K562 (cell line): ENCODE results near the gene PTGES3. TPM values are rescaled to one million over a fixed set of nuclear protein-coding genes. Genes with fewer than 3 reads are reported as not detected.
A peak's percentile ranks its signal among the peaks of the same experiment; 100 is the strongest.

Source experiments
- CBFB ChIP-seq: sonication (generic); formaldehyde crosslinking; IDR thresholded peaks from 2 replicates; pipeline ENCODE4 v1.4.0; 2020; ENCODE audit warnings: mild to moderate bottlenecking, missing genetic modification reagents
- CSDE1 ChIP-seq, 2 experiments: fragments of 450-650 bp; IDR thresholded peaks; 2 replicates each; pipeline ENCODE4 v1.6.1; 2016; ENCODE audit warnings: mild to moderate bottlenecking in 1 of 2
- DIDO1 ChIP-seq: fragments of 450-650 bp; IDR thresholded peaks from 2 replicates; pipeline ENCODE4 v1.6.1; 2016; ENCODE audit warnings: low read depth, missing biosample characterization, missing genetic modification characterization
- HCFC1 ChIP-seq: IDR thresholded peaks from 2 replicates; pipeline ENCODE4 v1.6.1; 2012; ENCODE audit warnings: low read depth, low read length, improper control_type of control experiment
- HIVEP1 ChIP-seq: fragments of 250-450 bp; sonication (Bioruptor Pico); IDR thresholded peaks from 2 replicates; pipeline ENCODE4 v1.4.0; 2020; ENCODE audit warnings: mild to moderate bottlenecking
- NCOA1 ChIP-seq: fragments of 450-650 bp; IDR thresholded peaks from 2 replicates; pipeline ENCODE4 v1.6.1; 2016; ENCODE audit warnings: low read depth
- PML ChIP-seq: IDR thresholded peaks from 2 replicates; pipeline ENCODE4 v1.6.1; 2012; ENCODE audit warnings: low read length, inconsistent platforms
- polyA plus RNA-seq, 8 experiments: library from polyadenylated mRNA; depleted of rRNA in 4 of 8; stranded (reverse) in 5 of 8; unstranded in 3 of 8; fragments of >200 nt; fragmentation: Nextera tagmentation in 2 of 8; fragmentation: Illumina TruSeq in 1 of 8; extraction: Ambion mirVana in 2 of 8; extraction: Trizol in 1 of 8; gene quantifications; 2 replicates each; pipeline versions ENCODE4 v1.2.1 to v1.2.3, GENCODE V29; 2011 to 2014; ENCODE audit warnings: inconsistent platforms in 1 of 8, missing spikeins in 1 of 8
- total RNA-seq, 7 experiments: library from RNA; depleted of rRNA in 6 of 7; stranded (reverse); fragments of >200 nt in 6 of 7; fragmentation: Illumina TruSeq in 2 of 7; extraction: Trizol in 2 of 7; gene quantifications; 2 replicates each; pipeline versions ENCODE4 v1.2.1 to v1.2.3, GENCODE V29; 2011 to 2021; ENCODE audit warnings: low replicate concordance in 1 of 7
- TF ChIP-seq, protein P1 (sequence below), 2 experiments: fragments of 450-650 bp; IDR thresholded peaks; 2 replicates each; pipeline ENCODE4 v1.6.1; 2018; ENCODE audit warnings: mild to moderate bottlenecking in 2 of 2, low read depth in 1 of 2; ENCODE audit not compliant: partially characterized antibody in 2 of 2
- TF ChIP-seq, protein P2 (sequence below): fragments of 200-800 bp; sonication (Bioruptor generic); IDR thresholded peaks from 2 replicates; pipeline ENCODE4 v1.6.1; 2016; ENCODE audit warnings: missing genetic modification characterization, missing compliant biosample characterization
- TF ChIP-seq, protein P3 (sequence below): sonication (generic); formaldehyde crosslinking; IDR thresholded peaks from 2 replicates; pipeline ENCODE4 v1.8.0; 2023; ENCODE audit warnings: mild to moderate bottlenecking, missing genetic modification reagents
- TF ChIP-seq, protein P4 (sequence below): fragments of 250-450 bp; sonication (Bioruptor Pico); IDR thresholded peaks from 2 replicates; pipeline ENCODE4 v1.8.0; 2022; ENCODE audit warnings: inconsistent platforms, mild to moderate bottlenecking, moderate library complexity, borderline replicate concordance
- TF ChIP-seq, protein P5 (sequence below): sonication (generic); formaldehyde crosslinking; IDR thresholded peaks from 2 replicates; pipeline ENCODE4 v1.4.0; 2020; ENCODE audit warnings: mild to moderate bottlenecking, missing genetic modification reagents

PTGES3 gene
- total and polyA plus RNA-seq, 9 of the 15 experiments (the other 6 are each of a cell fraction or from before 2014, with no cell fraction given) = 163 to 501 (median 213) TPM

GRCh38 chr12:56645717-56646446, 42.2 kb downstream of the PTGES3 start, which contains the start of gene ATP5F1B (continued):
- TF ChIP-seq, protein P1, sequence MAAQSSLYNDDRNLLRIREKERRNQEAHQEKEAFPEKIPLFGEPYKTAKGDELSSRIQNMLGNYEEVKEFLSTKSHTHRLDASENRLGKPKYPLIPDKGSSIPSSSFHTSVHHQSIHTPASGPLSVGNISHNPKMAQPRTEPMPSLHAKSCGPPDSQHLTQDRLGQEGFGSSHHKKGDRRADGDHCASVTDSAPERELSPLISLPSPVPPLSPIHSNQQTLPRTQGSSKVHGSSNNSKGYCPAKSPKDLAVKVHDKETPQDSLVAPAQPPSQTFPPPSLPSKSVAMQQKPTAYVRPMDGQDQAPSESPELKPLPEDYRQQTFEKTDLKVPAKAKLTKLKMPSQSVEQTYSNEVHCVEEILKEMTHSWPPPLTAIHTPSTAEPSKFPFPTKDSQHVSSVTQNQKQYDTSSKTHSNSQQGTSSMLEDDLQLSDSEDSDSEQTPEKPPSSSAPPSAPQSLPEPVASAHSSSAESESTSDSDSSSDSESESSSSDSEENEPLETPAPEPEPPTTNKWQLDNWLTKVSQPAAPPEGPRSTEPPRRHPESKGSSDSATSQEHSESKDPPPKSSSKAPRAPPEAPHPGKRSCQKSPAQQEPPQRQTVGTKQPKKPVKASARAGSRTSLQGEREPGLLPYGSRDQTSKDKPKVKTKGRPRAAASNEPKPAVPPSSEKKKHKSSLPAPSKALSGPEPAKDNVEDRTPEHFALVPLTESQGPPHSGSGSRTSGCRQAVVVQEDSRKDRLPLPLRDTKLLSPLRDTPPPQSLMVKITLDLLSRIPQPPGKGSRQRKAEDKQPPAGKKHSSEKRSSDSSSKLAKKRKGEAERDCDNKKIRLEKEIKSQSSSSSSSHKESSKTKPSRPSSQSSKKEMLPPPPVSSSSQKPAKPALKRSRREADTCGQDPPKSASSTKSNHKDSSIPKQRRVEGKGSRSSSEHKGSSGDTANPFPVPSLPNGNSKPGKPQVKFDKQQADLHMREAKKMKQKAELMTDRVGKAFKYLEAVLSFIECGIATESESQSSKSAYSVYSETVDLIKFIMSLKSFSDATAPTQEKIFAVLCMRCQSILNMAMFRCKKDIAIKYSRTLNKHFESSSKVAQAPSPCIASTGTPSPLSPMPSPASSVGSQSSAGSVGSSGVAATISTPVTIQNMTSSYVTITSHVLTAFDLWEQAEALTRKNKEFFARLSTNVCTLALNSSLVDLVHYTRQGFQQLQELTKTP (IDR thresholded peaks at IDR 0.05; ENCODE audit: low read depth in 1 of 2, partially characterized antibody in 2 of 2) = peak in 1 of 2 experiments; percentile 13
- peak; percentile 88 for TF ChIP-seq CBFB (CRISPR knock-in tag)
- TF ChIP-seq, protein P2, sequence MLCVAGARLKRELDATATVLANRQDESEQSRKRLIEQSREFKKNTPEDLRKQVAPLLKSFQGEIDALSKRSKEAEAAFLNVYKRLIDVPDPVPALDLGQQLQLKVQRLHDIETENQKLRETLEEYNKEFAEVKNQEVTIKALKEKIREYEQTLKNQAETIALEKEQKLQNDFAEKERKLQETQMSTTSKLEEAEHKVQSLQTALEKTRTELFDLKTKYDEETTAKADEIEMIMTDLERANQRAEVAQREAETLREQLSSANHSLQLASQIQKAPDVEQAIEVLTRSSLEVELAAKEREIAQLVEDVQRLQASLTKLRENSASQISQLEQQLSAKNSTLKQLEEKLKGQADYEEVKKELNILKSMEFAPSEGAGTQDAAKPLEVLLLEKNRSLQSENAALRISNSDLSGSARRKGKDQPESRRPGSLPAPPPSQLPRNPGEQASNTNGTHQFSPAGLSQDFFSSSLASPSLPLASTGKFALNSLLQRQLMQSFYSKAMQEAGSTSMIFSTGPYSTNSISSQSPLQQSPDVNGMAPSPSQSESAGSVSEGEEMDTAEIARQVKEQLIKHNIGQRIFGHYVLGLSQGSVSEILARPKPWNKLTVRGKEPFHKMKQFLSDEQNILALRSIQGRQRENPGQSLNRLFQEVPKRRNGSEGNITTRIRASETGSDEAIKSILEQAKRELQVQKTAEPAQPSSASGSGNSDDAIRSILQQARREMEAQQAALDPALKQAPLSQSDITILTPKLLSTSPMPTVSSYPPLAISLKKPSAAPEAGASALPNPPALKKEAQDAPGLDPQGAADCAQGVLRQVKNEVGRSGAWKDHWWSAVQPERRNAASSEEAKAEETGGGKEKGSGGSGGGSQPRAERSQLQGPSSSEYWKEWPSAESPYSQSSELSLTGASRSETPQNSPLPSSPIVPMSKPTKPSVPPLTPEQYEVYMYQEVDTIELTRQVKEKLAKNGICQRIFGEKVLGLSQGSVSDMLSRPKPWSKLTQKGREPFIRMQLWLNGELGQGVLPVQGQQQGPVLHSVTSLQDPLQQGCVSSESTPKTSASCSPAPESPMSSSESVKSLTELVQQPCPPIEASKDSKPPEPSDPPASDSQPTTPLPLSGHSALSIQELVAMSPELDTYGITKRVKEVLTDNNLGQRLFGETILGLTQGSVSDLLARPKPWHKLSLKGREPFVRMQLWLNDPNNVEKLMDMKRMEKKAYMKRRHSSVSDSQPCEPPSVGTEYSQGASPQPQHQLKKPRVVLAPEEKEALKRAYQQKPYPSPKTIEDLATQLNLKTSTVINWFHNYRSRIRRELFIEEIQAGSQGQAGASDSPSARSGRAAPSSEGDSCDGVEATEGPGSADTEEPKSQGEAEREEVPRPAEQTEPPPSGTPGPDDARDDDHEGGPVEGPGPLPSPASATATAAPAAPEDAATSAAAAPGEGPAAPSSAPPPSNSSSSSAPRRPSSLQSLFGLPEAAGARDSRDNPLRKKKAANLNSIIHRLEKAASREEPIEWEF (CRISPR knock-in tag) = no peak
- TF ChIP-seq CSDE1 (IDR thresholded peaks at IDR 0.05) = peak in 1 of 2 experiments; percentile 8; a peak in 1 of 4 replicates
- TF ChIP-seq HCFC1 = 0 out of 2 replicates have a peak, but pooled peaks have one; percentile 17
- TF ChIP-seq DIDO1 (tag) = no peak
- TF ChIP-seq, protein P3, sequence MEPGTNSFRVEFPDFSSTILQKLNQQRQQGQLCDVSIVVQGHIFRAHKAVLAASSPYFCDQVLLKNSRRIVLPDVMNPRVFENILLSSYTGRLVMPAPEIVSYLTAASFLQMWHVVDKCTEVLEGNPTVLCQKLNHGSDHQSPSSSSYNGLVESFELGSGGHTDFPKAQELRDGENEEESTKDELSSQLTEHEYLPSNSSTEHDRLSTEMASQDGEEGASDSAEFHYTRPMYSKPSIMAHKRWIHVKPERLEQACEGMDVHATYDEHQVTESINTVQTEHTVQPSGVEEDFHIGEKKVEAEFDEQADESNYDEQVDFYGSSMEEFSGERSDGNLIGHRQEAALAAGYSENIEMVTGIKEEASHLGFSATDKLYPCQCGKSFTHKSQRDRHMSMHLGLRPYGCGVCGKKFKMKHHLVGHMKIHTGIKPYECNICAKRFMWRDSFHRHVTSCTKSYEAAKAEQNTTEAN (CRISPR knock-in tag) = 0 out of 2 replicates have a peak, but pooled peaks have one; percentile 6
- TF ChIP-seq, protein P4, sequence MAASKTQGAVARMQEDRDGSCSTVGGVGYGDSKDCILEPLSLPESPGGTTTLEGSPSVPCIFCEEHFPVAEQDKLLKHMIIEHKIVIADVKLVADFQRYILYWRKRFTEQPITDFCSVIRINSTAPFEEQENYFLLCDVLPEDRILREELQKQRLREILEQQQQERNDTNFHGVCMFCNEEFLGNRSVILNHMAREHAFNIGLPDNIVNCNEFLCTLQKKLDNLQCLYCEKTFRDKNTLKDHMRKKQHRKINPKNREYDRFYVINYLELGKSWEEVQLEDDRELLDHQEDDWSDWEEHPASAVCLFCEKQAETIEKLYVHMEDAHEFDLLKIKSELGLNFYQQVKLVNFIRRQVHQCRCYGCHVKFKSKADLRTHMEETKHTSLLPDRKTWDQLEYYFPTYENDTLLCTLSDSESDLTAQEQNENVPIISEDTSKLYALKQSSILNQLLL = no peak
- TF ChIP-seq PML = peak; percentile 91
- 0 out of 2 replicates have a peak, but pooled peaks have one; percentile 28 for TF ChIP-seq NCOA1
- no peak for TF ChIP-seq HIVEP1 (CRISPR knock-in tag)
- TF ChIP-seq, protein P5, sequence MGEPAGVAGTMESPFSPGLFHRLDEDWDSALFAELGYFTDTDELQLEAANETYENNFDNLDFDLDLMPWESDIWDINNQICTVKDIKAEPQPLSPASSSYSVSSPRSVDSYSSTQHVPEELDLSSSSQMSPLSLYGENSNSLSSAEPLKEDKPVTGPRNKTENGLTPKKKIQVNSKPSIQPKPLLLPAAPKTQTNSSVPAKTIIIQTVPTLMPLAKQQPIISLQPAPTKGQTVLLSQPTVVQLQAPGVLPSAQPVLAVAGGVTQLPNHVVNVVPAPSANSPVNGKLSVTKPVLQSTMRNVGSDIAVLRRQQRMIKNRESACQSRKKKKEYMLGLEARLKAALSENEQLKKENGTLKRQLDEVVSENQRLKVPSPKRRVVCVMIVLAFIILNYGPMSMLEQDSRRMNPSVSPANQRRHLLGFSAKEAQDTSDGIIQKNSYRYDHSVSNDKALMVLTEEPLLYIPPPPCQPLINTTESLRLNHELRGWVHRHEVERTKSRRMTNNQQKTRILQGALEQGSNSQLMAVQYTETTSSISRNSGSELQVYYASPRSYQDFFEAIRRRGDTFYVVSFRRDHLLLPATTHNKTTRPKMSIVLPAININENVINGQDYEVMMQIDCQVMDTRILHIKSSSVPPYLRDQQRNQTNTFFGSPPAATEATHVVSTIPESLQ (CRISPR knock-in tag) = 0 out of 2 replicates have a peak, but pooled peaks have one; percentile 82
